GM18951 (cell line): ENCODE data around the gene PPM1H.
"Not testable (repeated sequence)": the region's sequence is repeated elsewhere in the genome, so short reads cannot be mapped to it uniquely, and the experiment has no call there.

Experiments used
- POLR2A ChIP-seq: IDR thresholded peaks from 4 replicates; pipeline ENCODE4 v1.6.1; 2011; ENCODE audit warnings: mild to moderate bottlenecking; ENCODE audit not compliant: insufficient read length, insufficient read depth; ENCODE audit errors: extremely low read depth
- in situ Hi-C: fragments of 300-500 bp; cut with MboI; formaldehyde crosslinking; loops from one replicate; pipeline ENCODE4 v1.12.0; 2022; ENCODE audit warnings: low sequenced_read_pairs, mixed read lengths, inconsistent platforms; ENCODE audit not compliant: unreplicated experiment

PPM1H gene

GRCh38 chr12:62763861-62764645 is 170.9 kb downstream of the PPM1H start:
- no peak for TF ChIP-seq POLR2A
- in situ Hi-C loops, result no loop called here

GRCh38 chr12:62763312-62763711 is 171.6 kb downstream of the PPM1H start:
- in situ Hi-C loops, result no loop called here
- no peak for TF ChIP-seq POLR2A

- no peak for TF ChIP-seq POLR2A
- in situ Hi-C loops, result no loop called here
Observed at GRCh38 chr12:62762645-62763044, 172.3 kb downstream of the PPM1H start.

DNA sequence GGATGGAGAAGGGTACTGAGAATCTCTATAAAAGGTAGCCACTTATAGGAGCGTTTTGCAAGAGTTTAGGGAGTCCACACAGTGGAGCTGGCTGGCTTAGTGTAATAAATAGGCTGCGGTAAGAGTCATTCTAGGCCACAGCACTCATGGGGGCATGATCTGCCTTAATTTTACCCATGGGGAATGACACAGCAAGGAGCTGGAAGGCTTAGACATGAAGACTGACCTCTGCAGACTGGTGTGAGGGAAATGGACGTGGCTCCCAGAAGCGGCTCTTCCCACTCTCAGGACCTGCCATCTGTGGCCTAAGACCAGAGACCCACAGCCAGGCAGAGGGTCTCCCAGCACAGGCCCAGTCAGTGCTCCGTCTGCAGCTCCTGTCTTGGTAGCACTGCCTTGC is 173.3 kb downstream of the PPM1H start:
- TF ChIP-seq POLR2A, result no peak
- in situ Hi-C loops, result no loop called here

DNA sequence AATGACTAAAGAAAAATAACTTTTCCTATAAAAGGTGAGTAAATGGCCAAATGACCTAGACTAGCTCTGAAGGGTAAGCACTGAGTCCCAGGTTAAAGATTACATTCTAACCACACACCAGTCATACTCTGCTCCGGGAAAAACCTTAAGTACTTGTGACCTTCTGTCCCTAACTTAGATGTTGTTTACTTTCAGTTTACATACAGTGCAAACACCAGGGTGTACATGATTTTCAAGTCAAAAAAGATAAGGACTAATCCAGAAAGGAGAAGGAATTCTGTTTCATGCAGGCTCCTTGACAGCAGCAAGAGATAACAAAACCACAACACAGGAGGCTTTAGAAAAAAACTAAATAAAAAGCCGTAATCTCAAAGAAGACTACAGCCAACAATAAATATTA is 174.2 kb downstream of the PPM1H start:
- no peak for TF ChIP-seq POLR2A
- in situ Hi-C loops, result no loop called here

GRCh38 chr12:62760341-62760740 is 174.6 kb downstream of the PPM1H start:
- in situ Hi-C loops, result not testable (repeated sequence)

DNA sequence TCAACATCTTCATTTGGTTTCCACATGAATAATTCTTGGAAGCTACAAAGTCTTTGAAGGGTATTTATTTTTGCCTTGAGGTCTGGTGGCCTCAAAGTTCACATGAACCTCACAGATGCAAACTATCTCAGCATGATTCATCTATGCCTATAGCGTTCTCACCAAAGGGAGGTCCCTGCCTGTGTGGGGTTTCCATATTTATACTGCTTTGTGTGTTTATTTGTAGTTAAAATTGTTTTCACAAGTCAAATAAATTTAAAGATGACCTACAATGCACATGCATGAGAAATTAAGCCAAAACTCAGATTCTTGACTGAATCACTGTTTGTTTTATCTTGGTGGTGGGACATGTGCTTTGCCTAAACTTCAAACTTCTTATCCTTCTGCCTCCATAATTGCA is 176.7 kb downstream of the PPM1H start:
- TF ChIP-seq POLR2A, result no peak
- in situ Hi-C loops, result no loop called here

- no peak for TF ChIP-seq POLR2A
- in situ Hi-C loops, result no loop called here
Observed at GRCh38 chr12:62757048-62757447, 177.9 kb downstream of the PPM1H start.

DNA sequence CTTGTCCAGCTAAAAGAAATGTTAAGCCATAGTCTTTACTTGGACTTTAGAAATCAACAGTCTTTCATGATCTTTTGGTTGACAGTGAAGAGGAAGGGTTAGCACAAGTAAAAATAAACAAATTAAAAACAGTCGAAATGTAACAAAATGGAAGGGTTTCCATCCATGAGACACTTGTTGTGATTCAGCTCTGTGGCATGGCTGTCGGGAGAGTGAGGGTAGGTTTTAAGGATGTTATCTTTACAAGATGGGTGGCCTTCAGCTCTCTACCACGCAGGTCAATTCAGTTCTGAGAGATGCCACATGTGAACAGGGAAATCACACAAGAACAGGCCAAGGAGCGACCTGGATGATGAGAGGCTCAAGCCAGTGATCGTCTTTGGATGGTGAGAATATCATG is 180.2 kb downstream of the PPM1H start:
- in situ Hi-C loops, result no loop called here
- no peak for TF ChIP-seq POLR2A

- no peak for TF ChIP-seq POLR2A
- in situ Hi-C loops, result no loop called here
Observed at GRCh38 chr12:62751810-62752155, 183.2 kb downstream of the PPM1H start.

DNA sequence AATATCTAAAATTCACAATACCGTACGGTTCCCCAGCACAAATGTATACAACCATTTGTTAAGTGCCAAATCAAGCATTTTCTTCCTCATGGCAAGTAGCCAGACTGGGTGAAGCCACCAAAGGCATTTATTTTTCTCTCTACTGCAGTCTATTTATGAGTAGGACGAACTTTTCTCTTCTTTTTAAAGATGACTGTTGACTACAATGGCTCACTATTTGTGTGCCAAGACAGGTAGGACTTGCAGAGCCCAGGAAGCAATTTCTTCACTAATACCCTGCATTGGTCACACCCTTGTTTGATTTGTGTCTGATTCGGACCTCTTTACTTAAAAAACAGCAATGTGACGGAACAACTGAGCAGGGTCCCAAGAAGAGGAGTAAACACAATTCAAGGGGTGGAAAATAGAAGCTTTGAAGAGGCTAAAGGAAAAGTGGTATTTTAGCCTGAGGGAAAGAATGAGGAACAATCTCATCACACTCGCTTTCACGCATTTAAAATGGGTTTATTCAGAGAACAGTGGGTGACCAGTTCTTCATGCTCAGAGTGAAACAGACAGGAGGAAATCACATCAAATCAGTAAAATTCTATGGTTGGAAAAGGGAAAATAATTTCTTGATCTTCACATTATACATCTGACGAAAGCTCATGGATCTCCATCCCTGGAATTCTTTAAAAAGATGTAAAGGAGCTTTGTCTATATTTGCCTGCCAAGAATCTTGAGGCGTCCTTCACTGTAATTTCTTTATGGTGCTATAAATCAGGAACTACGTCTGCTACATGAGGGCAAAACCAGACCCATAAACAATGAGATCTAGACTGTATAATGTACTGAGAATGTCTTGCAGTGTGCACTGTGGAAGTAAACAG is 183.8 kb downstream of the PPM1H start:
- in situ Hi-C loops, result no loop called here

DNA sequence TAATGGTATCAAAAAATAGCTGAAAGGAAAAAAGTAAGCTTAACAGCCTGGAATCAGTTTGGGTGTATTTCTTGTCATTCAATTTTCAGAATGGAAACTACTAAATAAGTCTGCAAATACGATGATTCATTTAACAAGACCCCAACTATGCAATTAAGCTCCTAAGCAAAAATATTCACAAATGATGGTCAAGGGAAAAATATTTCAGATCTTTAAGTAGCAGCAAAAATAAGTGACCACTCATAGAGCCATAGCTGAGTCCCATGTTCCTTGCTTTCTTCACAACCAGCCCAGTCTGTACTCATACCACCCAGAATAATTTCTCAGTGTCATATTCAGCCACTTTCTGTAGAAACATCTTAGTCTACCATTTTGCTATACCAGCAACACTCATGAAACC is 185.4 kb downstream of the PPM1H start:
- TF ChIP-seq POLR2A, result no peak
- in situ Hi-C loops, result no loop called here

More for the DNA sequence above, 183.8 kb downstream of the PPM1H start:
- no peak for TF ChIP-seq POLR2A

GRCh38 chr12:62748941-62749468 is 185.9 kb downstream of the PPM1H start:
- TF ChIP-seq POLR2A, result no peak
- in situ Hi-C loops, result no loop called here

GRCh38 chr12:62744551-62744950 is 190.4 kb downstream of the PPM1H start:
- in situ Hi-C loops, result no loop called here
- TF ChIP-seq POLR2A, result no peak
